SU-DHL-6 (cell line): Measurements from ENCODE around the gene TSC2.

Source experiments
- CTCF ChIP-seq: fragments of 200-600 bp; sonication (generic); IDR thresholded peaks from one replicate; pipeline ENCODE4 v1.5.1; 2017; ENCODE audit warnings: antibody characterized with exemption, mild to moderate bottlenecking, low read length, moderate library complexity; ENCODE audit not compliant: insufficient read depth, poor library complexity, severe bottlenecking
- EZH2phosphoT487 ChIP-seq: fragments of 200-600 bp; sonication (generic), shearing (Covaris generic); conservative IDR thresholded peaks from 2 replicates; pipeline ENCODE4 v1.6.1; 2018; ENCODE audit warnings: mild to moderate bottlenecking, antibody characterized with exemption, low read length, moderate library complexity, mixed read lengths

DNA sequence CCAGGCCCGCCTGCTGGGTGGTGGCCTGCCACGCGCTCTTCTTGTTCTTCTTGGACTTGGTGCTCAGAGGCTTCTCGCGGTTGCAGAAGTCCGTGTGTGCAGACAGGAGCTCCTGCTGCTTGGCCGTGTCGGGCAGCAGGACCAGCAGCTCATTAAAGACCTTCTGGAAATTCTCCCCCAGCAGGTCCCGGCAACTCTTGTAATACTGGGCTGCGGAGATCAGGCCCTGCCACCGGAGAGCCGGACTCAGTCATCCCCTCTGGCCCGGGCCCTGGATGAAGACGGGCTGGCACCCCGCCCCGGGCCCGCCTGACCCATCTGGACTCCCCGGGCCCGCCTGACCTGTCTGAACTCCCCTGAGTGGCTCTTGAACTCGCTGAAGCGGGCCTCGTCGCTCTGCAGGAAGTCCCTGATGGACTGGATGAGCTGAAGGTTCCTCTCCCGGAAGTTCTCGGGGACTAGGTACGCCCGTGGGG, 49.4 kb upstream of the TSC2 start:
- TF ChIP-seq CTCF (no peak), EZH2phosphoT487 (no peak)
